ENCODE measurements around the gene TMEM239. TPM values are rescaled to one million over a fixed set of nuclear protein-coding genes. Genes with fewer than 3 reads are reported as not detected.

TMEM239 gene
- polyA plus RNA-seq, 1 donor (not counting 4 experiments of a cell fraction or from before 2014, with no cell fraction given), result not detected

DNA sequence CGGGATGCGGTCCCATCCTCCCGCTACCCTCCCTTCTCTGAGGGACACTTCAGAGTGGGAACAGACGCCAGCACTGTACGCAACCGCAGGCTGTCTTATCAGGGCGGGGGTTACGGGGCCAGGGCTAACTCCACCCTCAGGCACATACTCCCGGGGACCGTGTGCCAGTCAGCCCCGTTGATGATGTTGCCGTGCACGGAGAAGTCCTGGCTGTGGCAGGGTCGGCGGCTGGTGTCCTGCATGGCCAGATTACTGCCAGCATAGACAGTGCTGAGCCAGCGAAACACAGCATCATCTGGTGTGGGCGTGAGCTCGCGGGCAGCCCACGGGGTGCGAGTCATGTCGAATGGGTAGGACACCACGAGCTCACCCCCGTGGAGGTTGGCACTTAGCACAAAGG, 20.7 kb upstream of the TMEM239 start:
- Histone ChIP-seq H3K9me1 (ENCODE audit: control insufficient read depth, extremely low read depth, insufficient read depth, low read length) (no peaks in the 10 kb centered on the region), H3K27me3 (ENCODE audit: control insufficient read depth, extremely low read depth, insufficient read depth, low read length) (peaks cover 64% of the 10 kb centered on the region), H3K9me3 (ENCODE audit: control insufficient read depth, low read depth, low read length) (no peaks in the 10 kb centered on the region), H3K79me2 (ENCODE audit: control insufficient read depth, insufficient read depth, low read length) (no peaks in the 10 kb centered on the region), H3K9ac (ENCODE audit: control insufficient read depth, extremely low read depth, insufficient read depth, low read length) (no peak overlapping the region), H3K4me1 (ENCODE audit: control insufficient read depth, extremely low read depth, insufficient read depth, low read length) (peaks cover 2% of the 10 kb centered on the region), H2AFZ (ENCODE audit: control insufficient read depth, low read length) (no peak overlapping the region), H3K4me3 (ENCODE audit: control insufficient read depth in 2 of 3, extremely low read depth in 1 of 3, insufficient read depth in 2 of 3, low read depth in 1 of 3, low read length in 3 of 3) (no peak overlapping the region), H3K27ac (ENCODE audit: control insufficient read depth, insufficient read depth, low read length) (no peak overlapping the region), H3K36me3 (ENCODE audit: control insufficient read depth in 2 of 2, extremely low read depth in 1 of 2, insufficient read depth in 2 of 2, low read length in 2 of 2) (no peaks in the 10 kb centered on the region), H4K20me1 (ENCODE audit: control insufficient read depth, extremely low read depth, insufficient read depth, low read length) (no peaks in the 10 kb centered on the region), H3K4me2 (ENCODE audit: control insufficient read depth, extremely low read depth, insufficient read depth, low read depth, low read length) (no peak overlapping the region)
- dilution Hi-C loops (cut with MboI; ENCODE audit: extremely low pct_ligation_motif_present, low sequenced_read_pairs), result no loop called here
- TF ChIP-seq CTCF (optimal IDR thresholded peaks at IDR 0.05 in 1 of 3, IDR thresholded peaks at IDR 0.05 in 1 of 3, conservative IDR thresholded peaks at IDR 0.05 in 1 of 3; ENCODE audit: extremely low read depth in 1 of 3, insufficient read depth in 2 of 3, low read length in 3 of 3) (no peak), EZH2 (IDR thresholded peaks at IDR 0.05; ENCODE audit: low read length) (no peak)
- DNase-seq (ENCODE audit: low read depth, low spot score) (no peak), FAIRE-seq (no peak)

- Histone ChIP-seq H3K36me3 (ENCODE audit: control insufficient read depth in 2 of 2, extremely low read depth in 1 of 2, insufficient read depth in 2 of 2, low read length in 2 of 2) (no peaks in the 10 kb centered on the region), H3K27ac (ENCODE audit: control insufficient read depth, insufficient read depth, low read length) (no peak overlapping the region), H3K79me2 (ENCODE audit: control insufficient read depth, insufficient read depth, low read length) (no peaks in the 10 kb centered on the region), H3K4me3 (ENCODE audit: control insufficient read depth in 2 of 3, extremely low read depth in 1 of 3, insufficient read depth in 2 of 3, low read depth in 1 of 3, low read length in 3 of 3) (no peak overlapping the region), H4K20me1 (ENCODE audit: control insufficient read depth, extremely low read depth, insufficient read depth, low read length) (no peaks in the 10 kb centered on the region), H3K9me1 (ENCODE audit: control insufficient read depth, extremely low read depth, insufficient read depth, low read length) (no peaks in the 10 kb centered on the region), H3K27me3 (ENCODE audit: control insufficient read depth, extremely low read depth, insufficient read depth, low read length) (peaks cover 70% of the 10 kb centered on the region), H3K4me1 (ENCODE audit: control insufficient read depth, extremely low read depth, insufficient read depth, low read length) (peaks cover 2% of the 10 kb centered on the region), H3K9me3 (ENCODE audit: control insufficient read depth, low read depth, low read length) (no peaks in the 10 kb centered on the region), H3K9ac (ENCODE audit: control insufficient read depth, extremely low read depth, insufficient read depth, low read length) (no peak overlapping the region), H3K4me2 (ENCODE audit: control insufficient read depth, extremely low read depth, insufficient read depth, low read depth, low read length) (no peak overlapping the region), H2AFZ (ENCODE audit: control insufficient read depth, low read length) (no peak overlapping the region)
- TF ChIP-seq CTCF (optimal IDR thresholded peaks at IDR 0.05 in 1 of 3, IDR thresholded peaks at IDR 0.05 in 1 of 3, conservative IDR thresholded peaks at IDR 0.05 in 1 of 3; ENCODE audit: extremely low read depth in 1 of 3, insufficient read depth in 2 of 3, low read length in 3 of 3) (no peak), EZH2 (IDR thresholded peaks at IDR 0.05; ENCODE audit: low read length) (no peak)
- dilution Hi-C loops (cut with MboI; ENCODE audit: extremely low pct_ligation_motif_present, low sequenced_read_pairs), result no loop called here
- FAIRE-seq, result no peak
- DNase-seq (ENCODE audit: low read depth, low spot score), result no peak
These were observed 20.0 kb upstream of the TMEM239 start for GRCh38 chr20:2796011-2796660.

Measured in keratinocyte (primary cell).